ENCODE measurements around the gene ITPR1. TPM values are rescaled to one million over a fixed set of nuclear protein-coding genes. Genes with fewer than 3 reads are reported as not detected.

The ITPR1 gene
- total and polyA plus RNA-seq, 10 of the 15 experiments (the other 5 are each of a cell fraction or from before 2014, with no cell fraction given) = 12.2 to 239 (median 28.4) TPM

- TF ChIP-seq PRDM15 (CRISPR knock-in tag; IDR thresholded peaks at IDR 0.05) (no peak), ESRRA (IDR thresholded peaks at IDR 0.05; ENCODE audit: low read length) (no peak), E2F8 (IDR thresholded peaks at IDR 0.05; ENCODE audit: low read depth, partially characterized antibody) (no peak), CEBPZ (IDR thresholded peaks at IDR 0.05; ENCODE audit: low read depth, low read length) (no peak), POLR2A (IDR thresholded peaks at IDR 0.05; ENCODE audit: low read depth, low read length) (no peak), EZH2 (IDR thresholded peaks at IDR 0.05; ENCODE audit: borderline replicate concordance, control insufficient read depth, low read depth, low read length) (no peak)
Observed at GRCh38 chr3:4645468-4645867, 152.3 kb downstream of the ITPR1 start (continued).

All from GM12878 (cell line).